HG02852 (cell line): ENCODE results near the gene LRAT.
"Not testable (repeated sequence)": the region's sequence is repeated elsewhere in the genome, so short reads cannot be mapped to it uniquely, and the experiment has no call there.

Source experiments
- ATAC-seq: cut with Tn5 transposase; IDR thresholded peaks from one replicate; pipeline ENCODE4 v1.9.1; 2021; ENCODE audit warnings: mild to moderate bottlenecking, moderate library complexity; ENCODE audit not compliant: unreplicated experiment

Gene LRAT

GRCh38 chr4:154743683-154744340 lies at the start of gene LRAT:
LRAT (plus strand) TSS chr4:154744000; CDS start chr4:154744327, 327 bp downstream.
- peak; percentile 67 for ATAC-seq

GRCh38 chr4:154707877-154708276 lies 35.9 kb upstream of the LRAT start:
- no peak for ATAC-seq

- ATAC-seq = no peak
These were observed 34.2 kb upstream of the LRAT start for GRCh38 chr4:154709550-154709949.

GRCh38 chr4:154711522-154711921 lies 32.3 kb upstream of the LRAT start:
- no peak for ATAC-seq

GRCh38 chr4:154714339-154715040 lies 29.3 kb upstream of the LRAT start:
- no peak for ATAC-seq

GRCh38 chr4:154719087-154719486 lies 24.7 kb upstream of the LRAT start:
- no peak for ATAC-seq

- peak; percentile 85 for ATAC-seq
These were observed 23.7 kb upstream of the LRAT start for GRCh38 chr4:154720123-154720522.

- ATAC-seq = no peak
These were observed 23.1 kb upstream of the LRAT start for GRCh38 chr4:154720618-154721267.

- ATAC-seq = no peak
These were observed 21.5 kb upstream of the LRAT start for GRCh38 chr4:154722262-154722661.

- not testable (repeated sequence) for ATAC-seq
These were observed 20.2 kb upstream of the LRAT start for GRCh38 chr4:154723601-154724000.

- no peak for ATAC-seq
These were observed 16.3 kb upstream of the LRAT start for GRCh38 chr4:154727540-154727939.

GRCh38 chr4:154731756-154732155 lies 12.0 kb upstream of the LRAT start:
- no peak for ATAC-seq

GRCh38 chr4:154732669-154733068 lies 11.1 kb upstream of the LRAT start:
- ATAC-seq = no peak

GRCh38 chr4:154736770-154737169 lies 7.0 kb upstream of the LRAT start:
- ATAC-seq = no peak

GRCh38 chr4:154738426-154738825 lies 5.4 kb upstream of the LRAT start:
- no peak for ATAC-seq

GRCh38 chr4:154739111-154739510 lies 4.7 kb upstream of the LRAT start:
- no peak for ATAC-seq

- no peak for ATAC-seq
These were observed 3.3 kb upstream of the LRAT start for GRCh38 chr4:154740462-154740861.

GRCh38 chr4:154741131-154741665 lies 2.6 kb upstream of the LRAT start:
- ATAC-seq = no peak

- ATAC-seq = no peak
These were observed 1.6 kb upstream of the LRAT start for GRCh38 chr4:154741922-154742850.

- no peak for ATAC-seq
These were observed 634 bp downstream of the LRAT start for GRCh38 chr4:154744341-154744926.
